Neuronal stem cell (in vitro differentiated cells): ENCODE measurements around the gene FCHSD2.

Source experiments
- DNase-seq: peaks from one replicate; pipeline ENCODE4 v3.0.0-alpha.2; 2013; ENCODE audit warnings: low spot score
- H2AFZ ChIP-seq: one replicate; pipeline ENCODE4 v1.6.1; 2013; ENCODE audit warnings: mild to moderate bottlenecking, low read length, inconsistent platforms
- H2AK5ac ChIP-seq: 2 replicates; pipeline ENCODE4 v1.6.1; 2013; ENCODE audit warnings: low read depth, mild to moderate bottlenecking, inconsistent platforms, low read length, moderate library complexity, mixed read lengths
- H2BK120ac ChIP-seq: 2 replicates; pipeline ENCODE4 v1.6.1; 2013; ENCODE audit warnings: low read depth, mild to moderate bottlenecking, inconsistent platforms, low read length, moderate library complexity, mixed read lengths
- H2BK12ac ChIP-seq: one replicate; pipeline ENCODE4 v1.6.1; 2013; ENCODE audit warnings: low read length, inconsistent platforms
- H2BK15ac ChIP-seq: 2 replicates; pipeline ENCODE4 v1.6.1; 2013; ENCODE audit warnings: mild to moderate bottlenecking, low read length, inconsistent platforms, mixed read lengths
- H2BK5ac ChIP-seq: one replicate; pipeline ENCODE4 v1.6.1; 2013; ENCODE audit warnings: inconsistent platforms, mild to moderate bottlenecking, low read length, moderate library complexity
- H3K14ac ChIP-seq: one replicate; pipeline ENCODE4 v1.6.1; 2013; ENCODE audit warnings: low read length, inconsistent platforms
- H3K18ac ChIP-seq: 2 replicates; pipeline ENCODE4 v1.6.1; 2013; ENCODE audit warnings: low read length, inconsistent platforms
- H3K23ac ChIP-seq: 2 replicates; pipeline ENCODE4 v1.6.1; 2013; ENCODE audit warnings: low read depth, mild to moderate bottlenecking, mixed read lengths, low read length, inconsistent platforms; ENCODE audit not compliant: poor library complexity
- H3K27ac ChIP-seq: replicated peaks from 3 replicates; pipeline ENCODE4 v1.5.1; 2013; ENCODE audit warnings: low read length, inconsistent platforms
- H3K27me3 ChIP-seq, 3 experiments: 2 replicates each; pipeline ENCODE4 v1.6.1; 2013; ENCODE audit warnings: low read length in 3 of 3, mild to moderate bottlenecking in 2 of 3, inconsistent platforms in 1 of 3, low read depth in 1 of 3, mixed read lengths in 1 of 3, moderate library complexity in 1 of 3; ENCODE audit not compliant: control insufficient read depth in 3 of 3, insufficient read depth in 3 of 3
- H3K36me3 ChIP-seq, 2 donors: replicated peaks in 1 of 2; 2 replicates each; pipeline ENCODE4 v1.6.1; 2013; ENCODE audit warnings: low read length in 2 of 2; ENCODE audit not compliant: control insufficient read depth in 2 of 2, insufficient read depth in 2 of 2
- H3K4ac ChIP-seq: 2 replicates; pipeline ENCODE4 v1.6.1; 2013; ENCODE audit warnings: inconsistent platforms, mild to moderate bottlenecking, low read length, moderate library complexity
- H3K4me1 ChIP-seq, 2 donors: 1 replicate in 1 of 2; 2 replicates in 1 of 2; pipeline ENCODE4 v1.6.1; 2013; ENCODE audit warnings: low read length in 2 of 2, low read depth in 1 of 2; ENCODE audit not compliant: control insufficient read depth in 2 of 2, insufficient read depth in 1 of 2
- H3K4me2 ChIP-seq: one replicate; pipeline ENCODE4 v1.6.1; 2013; ENCODE audit warnings: mild to moderate bottlenecking, low read length, inconsistent platforms; ENCODE audit not compliant: insufficient read depth, poor library complexity, severe bottlenecking
- H3K4me3 ChIP-seq, 2 donors: 2 replicates each; pipeline ENCODE4 v1.5.1; 2013; ENCODE audit warnings: low read length in 2 of 2, mild to moderate bottlenecking in 2 of 2, inconsistent platforms in 1 of 2, moderate library complexity in 1 of 2
- H3K79me1 ChIP-seq: one replicate; pipeline ENCODE4 v1.6.1; 2013; ENCODE audit warnings: low read depth, mild to moderate bottlenecking, inconsistent platforms, low read length, moderate library complexity
- H3K9ac ChIP-seq: one replicate; pipeline ENCODE4 v1.6.1; 2013; ENCODE audit warnings: mild to moderate bottlenecking, low read depth, low read length, inconsistent platforms; ENCODE audit not compliant: poor library complexity
- H3K9me3 ChIP-seq, 2 donors: replicated peaks in 1 of 2; 2 replicates each; pipeline versions ENCODE3 to v1.6.1; 2013; ENCODE audit warnings: low read length in 2 of 2, mild to moderate bottlenecking in 2 of 2, inconsistent platforms in 1 of 2, low read depth in 1 of 2, mixed read lengths in 1 of 2, moderate library complexity in 1 of 2; ENCODE audit not compliant: control insufficient read depth in 2 of 2, insufficient read depth in 1 of 2
- H4K8ac ChIP-seq: one replicate; pipeline ENCODE4 v1.6.1; 2013; ENCODE audit warnings: low read depth, mild to moderate bottlenecking, inconsistent platforms, low read length, moderate library complexity
- H4K91ac ChIP-seq: one replicate; pipeline ENCODE4 v1.6.1; 2013; ENCODE audit warnings: low read length, low read depth, mild to moderate bottlenecking, inconsistent platforms; ENCODE audit not compliant: poor library complexity
- WGBS, 2 donors: extraction: QIAGEN DNeasy Blood & Tissue Kit; methylation state at CpG; one replicate each; pipeline ENCODE4 v1.1.7; 2013; ENCODE audit warnings: missing lambda C conversion rate in 2 of 2, mixed read lengths in 1 of 2; ENCODE audit not compliant: insufficient read length in 2 of 2, insufficient replicate concordance in 1 of 2; ENCODE audit errors: extremely low coverage in 2 of 2; 5-methylcytosine and 5-hydroxymethylcytosine counted together

The FCHSD2 gene

GRCh38 chr11:73149105-73149504, 7.0 kb upstream of the FCHSD2 start:
- Histone ChIP-seq H3K9me3 (no peaks in the 10 kb centered on the region), H3K14ac (no peak overlapping the region), H3K9ac (no peak overlapping the region), H3K18ac (no peak overlapping the region), H2BK15ac (no peak overlapping the region), H3K79me1 (no peaks in the 10 kb centered on the region), H3K4me2 (no peak overlapping the region), H2BK12ac (no peak overlapping the region), H3K27ac (no peak overlapping the region), H2AFZ (no peak overlapping the region), H4K91ac (no peak overlapping the region), H3K36me3 (no peaks in the 10 kb centered on the region), H2BK120ac (no peak overlapping the region), H3K27me3 (peaks cover 0 to 17% (median 0%) of the 10 kb centered on the region in 3 experiments), H2BK5ac (no peak overlapping the region), H2AK5ac (no peak overlapping the region), H3K4me1 (peaks cover 2% of the 10 kb centered on the region in 2 donors), H4K8ac (no peak overlapping the region), H3K4ac (no peak overlapping the region), H3K4me3 (no peak overlapping the region), H3K23ac (no peak overlapping the region)
- no CpG with 5 or more reads among the region's 2 CpGs for WGBS, 2 donors
- no peak for DNase-seq

GRCh38 chr11:73147771-73148681, 5.9 kb upstream of the FCHSD2 start:
- Histone ChIP-seq H2BK120ac (no peak overlapping the region), H3K27ac (no peak overlapping the region), H3K4me3 (no peak overlapping the region), H3K27me3 (peaks cover 0 to 14% (median 0%) of the 10 kb centered on the region in 3 experiments), H3K36me3 (no peaks in the 10 kb centered on the region), H2AK5ac (no peak overlapping the region), H3K9ac (no peak overlapping the region), H2BK15ac (no peak overlapping the region), H3K4me1 (peaks cover 6 to 9% of the 10 kb centered on the region in 2 donors), H3K9me3 (no peaks in the 10 kb centered on the region), H2BK5ac (no peak overlapping the region), H3K4ac (no peak overlapping the region), H3K4me2 (no peak overlapping the region), H2BK12ac (peak overlapping the region; percentile 5), H3K23ac (no peak overlapping the region), H4K8ac (no peak overlapping the region), H3K18ac (peak overlapping the region; percentile 6), H4K91ac (no peak overlapping the region), H3K79me1 (no peaks in the 10 kb centered on the region), H3K14ac (peak overlapping the region; percentile 22), H2AFZ (no peak overlapping the region)
- WGBS, 2 donors, result no CpG with 5 or more reads among the region's 15 CpGs
- DNase-seq, result no peak

- Histone ChIP-seq H3K23ac (no peak overlapping the region), H3K36me3 (no peaks in the 10 kb centered on the region), H2AK5ac (peak overlapping the region; percentile 86), H3K9ac (peak overlapping the region; percentile 24), H2BK12ac (no peak overlapping the region), H3K79me1 (no peaks in the 10 kb centered on the region), H4K8ac (no peak overlapping the region), H3K4me2 (no peak overlapping the region), H2BK5ac (no peak overlapping the region), H3K4ac (no peak overlapping the region), H3K27me3 (peaks cover 0 to 11% (median 0%) of the 10 kb centered on the region in 3 experiments), H3K4me1 (peaks cover 8 to 12% of the 10 kb centered on the region in 2 donors), H2BK120ac (no peak overlapping the region), H3K9me3 (no peaks in the 10 kb centered on the region), H4K91ac (peak overlapping the region; percentile 44), H3K14ac (no peak overlapping the region), H2BK15ac (no peak overlapping the region), H3K4me3 (no peak overlapping the region), H3K27ac (no peak overlapping the region), H3K18ac (no peak overlapping the region), H2AFZ (no peak overlapping the region)
- WGBS, 2 donors, result no CpG with 5 or more reads among the region's 6 CpGs
- DNase-seq, result no peak
Observed at GRCh38 chr11:73145986-73146575, 4.0 kb upstream of the FCHSD2 start.
